ENCODE measurements around the gene TRIM40.
"Not testable (repeated sequence)": the region's sequence is repeated elsewhere in the genome, so short reads cannot be mapped to it uniquely, and the experiment has no call there.

Gene TRIM40

DNA sequence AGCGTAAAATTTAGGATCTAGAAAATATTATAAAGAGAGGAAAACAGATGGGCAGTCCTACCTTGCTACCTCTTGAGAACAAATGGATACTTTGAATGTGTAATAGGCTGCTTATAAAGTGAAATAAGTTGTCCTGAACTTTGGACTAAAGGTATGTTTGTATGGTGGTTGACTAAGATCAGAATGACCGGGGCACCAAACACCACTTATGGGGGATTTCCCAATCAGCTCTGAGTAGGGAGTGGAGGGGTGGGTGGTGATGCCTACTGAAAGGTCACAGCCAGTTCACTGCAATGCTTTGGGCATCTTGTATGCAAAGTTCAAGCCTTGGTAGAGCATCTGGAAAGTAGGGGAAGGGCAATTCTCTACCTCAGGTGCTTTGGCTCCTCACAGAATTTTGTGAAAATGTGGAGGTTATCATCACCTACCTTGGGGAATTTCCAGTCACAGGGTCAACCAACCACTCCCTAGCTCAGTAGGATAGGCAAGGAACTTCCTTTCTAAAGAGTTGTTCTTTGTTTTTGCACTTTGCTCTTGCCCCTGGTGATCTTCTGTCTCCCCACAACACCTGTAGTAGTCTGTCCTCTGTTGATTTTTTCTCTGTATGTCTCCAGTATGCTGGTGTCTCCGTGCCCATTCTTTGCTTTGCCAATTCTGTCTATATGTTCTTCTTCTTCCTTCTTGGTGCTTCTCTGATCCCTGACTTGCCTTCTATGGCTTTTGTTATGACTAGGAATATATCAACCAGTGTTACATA lies 22.8 kb upstream of the TRIM40 start, which contains the start of gene TRIM31:
TRIM31 (minus strand) TSS at position 88 of the 757 bp plus-strand sequence. CDS start 285 bp downstream, outside the sequence.
- DNase-seq (ENCODE audit: low read depth in 2 of 2): no peak

DNA sequence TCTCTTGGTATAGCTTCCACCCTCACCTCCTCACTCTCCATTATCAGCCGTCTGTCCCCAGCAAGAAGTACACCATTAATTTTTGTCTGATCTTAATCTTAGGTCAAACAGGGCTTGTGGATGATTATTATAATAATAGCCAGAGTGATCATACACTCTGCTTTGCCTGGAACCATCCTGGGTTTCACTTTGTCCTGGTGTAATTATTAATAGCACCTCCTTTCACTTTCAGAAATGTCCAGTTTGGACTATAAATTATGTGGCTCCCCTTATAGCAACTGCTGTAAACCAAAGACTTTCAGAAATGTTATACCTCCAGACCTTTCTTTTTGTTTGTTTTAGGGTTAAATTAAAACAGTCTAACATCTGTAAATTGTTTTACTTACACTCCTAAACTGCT lies 22.1 kb upstream of the TRIM40 start:
- no peak for DNase-seq (ENCODE audit: low read depth in 2 of 2)

DNA sequence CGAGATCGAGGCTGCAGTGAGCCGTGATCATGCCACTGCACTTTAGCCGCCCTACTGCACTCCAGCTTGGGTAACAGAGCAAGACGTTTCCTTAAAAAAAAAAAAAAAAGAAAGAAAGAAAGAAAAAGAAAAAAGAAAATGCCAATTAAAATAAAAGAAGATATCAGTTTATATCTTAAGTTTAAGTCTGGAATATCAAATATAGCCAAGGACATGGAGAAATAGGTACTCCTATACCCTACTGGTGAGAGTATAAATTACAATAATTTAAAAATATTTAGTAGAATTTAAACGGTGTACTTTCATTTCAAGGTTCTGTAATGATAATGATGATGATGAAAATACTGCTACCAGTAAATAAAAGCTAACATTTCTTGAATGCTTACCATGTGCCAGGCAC lies 19.2 kb upstream of the TRIM40 start:
- no peak for DNase-seq (ENCODE audit: low read depth in 2 of 2)

DNA sequence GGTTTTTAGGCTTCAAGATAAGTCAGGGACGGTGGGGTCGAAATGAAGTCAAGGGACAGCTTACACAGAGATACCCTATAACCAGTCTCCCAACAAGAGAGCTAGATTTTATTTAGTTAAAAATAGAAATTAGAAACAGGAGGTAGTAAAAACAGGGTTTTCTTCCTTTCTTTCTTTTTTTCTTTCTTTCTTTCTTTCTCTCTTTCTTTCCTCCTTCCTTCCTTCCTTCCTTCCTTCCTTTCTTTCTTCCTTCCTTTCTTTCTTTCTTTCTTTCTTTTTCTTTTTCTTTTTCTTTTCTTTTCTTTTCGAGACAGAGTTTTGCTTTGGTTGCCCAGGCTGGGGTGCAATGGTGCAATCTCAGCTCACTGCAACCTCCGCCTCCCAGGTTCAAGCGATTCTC lies 17.2 kb upstream of the TRIM40 start:
- DNase-seq (ENCODE audit: low read depth in 2 of 2): not testable (repeated sequence)

DNA sequence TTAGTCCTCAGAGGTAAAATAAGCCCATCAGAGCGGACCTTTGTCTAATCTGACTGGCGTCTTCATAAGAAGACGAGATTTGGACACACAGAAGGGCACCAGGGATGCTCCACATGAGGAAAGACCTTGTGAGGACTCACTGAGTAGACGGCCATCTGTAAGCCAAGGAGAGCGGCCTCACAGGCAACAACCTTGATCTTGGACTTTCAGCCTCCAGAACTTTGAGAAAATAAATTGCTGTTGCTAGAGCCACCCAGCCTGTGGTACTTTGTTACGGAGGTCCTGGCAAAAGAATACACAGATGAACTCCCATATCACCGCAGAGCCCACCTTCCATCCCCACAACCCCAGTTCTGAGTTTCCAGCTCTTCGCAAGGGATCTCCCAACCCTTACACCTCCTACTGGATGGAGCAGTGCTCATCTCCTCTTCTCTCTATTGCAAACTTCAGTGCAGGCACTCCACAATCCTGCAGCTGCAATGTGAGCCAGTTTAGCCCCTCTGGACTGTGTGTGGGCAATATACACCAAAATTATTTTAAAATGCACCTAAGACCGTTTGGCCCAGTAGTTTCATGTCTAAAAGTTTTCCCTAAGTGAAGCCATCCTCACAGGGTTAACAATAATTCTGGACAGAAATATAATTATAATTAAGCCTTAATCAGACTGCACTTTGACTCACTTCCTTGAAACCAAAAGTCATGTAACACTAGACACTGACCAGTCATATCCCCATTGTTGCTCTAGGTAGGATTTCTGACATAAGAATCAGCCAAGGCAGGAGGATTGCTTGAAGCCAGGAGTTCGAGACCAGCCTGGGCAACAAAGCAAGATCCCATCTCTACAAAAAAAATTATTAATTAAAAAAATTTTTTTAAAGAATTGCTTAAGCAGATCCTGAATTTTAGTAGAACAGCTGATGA lies 14.2 kb upstream of the TRIM40 start:
- no peak for DNase-seq (ENCODE audit: low read depth in 2 of 2)

DNA sequence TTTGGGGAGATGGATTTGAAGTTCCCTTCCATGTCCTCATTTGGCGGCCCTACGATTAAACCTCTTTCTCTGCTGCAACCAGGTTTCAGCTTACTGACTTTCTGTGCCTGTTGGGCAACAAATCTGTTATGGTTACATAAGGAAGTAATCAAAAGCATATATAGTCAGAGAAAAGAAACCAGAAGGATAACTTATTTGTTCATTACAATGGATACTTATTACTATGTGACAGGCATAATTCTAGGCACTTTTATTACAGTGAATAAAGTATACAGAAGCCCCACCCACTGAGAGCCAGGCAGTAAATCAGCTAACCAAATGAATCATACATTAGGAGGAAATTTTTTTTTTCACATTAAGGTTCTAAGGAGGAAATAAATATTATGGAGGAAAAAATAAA lies 13.4 kb upstream of the TRIM40 start:
- DNase-seq (ENCODE audit: low read depth in 2 of 2): no peak

DNA sequence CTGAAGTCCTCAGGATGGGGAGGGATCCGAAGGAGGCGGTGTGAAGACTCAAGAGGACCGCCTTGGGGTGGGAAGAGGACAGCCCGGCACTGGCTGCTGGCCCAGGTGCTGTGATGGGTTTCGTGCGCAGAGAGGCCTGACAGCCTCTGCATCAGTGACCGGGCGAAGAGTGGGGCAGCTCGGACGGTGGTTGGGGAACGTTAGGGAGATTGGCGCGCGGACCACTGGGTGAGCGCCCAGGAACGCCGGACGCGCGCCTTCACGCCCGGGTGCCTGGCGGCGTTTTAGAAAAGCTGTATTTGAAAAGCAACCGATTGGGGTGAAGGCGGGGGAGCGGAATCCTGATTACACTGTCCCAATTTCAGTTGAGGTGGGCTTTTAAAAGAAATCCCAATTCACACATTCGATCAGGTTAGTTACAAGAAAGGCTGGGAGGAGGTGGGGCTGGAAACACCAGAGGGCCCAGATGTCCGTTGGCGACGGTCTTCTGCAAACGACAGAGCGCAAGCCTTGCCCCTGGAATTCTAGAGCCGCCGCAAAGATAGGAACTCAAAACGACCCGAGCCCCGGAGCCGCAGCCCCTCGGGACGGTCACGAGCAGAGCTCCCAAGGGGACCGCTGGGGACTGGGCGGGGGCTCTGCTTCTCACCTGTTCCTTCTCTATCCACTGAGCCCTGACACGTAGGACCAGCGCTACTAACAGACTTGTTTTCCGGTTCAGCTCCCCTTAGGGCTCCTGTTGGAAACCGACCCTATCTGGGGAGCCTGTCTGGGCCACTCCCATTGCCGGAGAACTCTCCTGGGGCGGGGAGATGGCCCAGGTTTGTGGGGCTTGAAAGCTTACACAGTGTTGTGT lies 8.5 kb upstream of the TRIM40 start:
- no peak for DNase-seq (ENCODE audit: low read depth in 2 of 2)

DNA sequence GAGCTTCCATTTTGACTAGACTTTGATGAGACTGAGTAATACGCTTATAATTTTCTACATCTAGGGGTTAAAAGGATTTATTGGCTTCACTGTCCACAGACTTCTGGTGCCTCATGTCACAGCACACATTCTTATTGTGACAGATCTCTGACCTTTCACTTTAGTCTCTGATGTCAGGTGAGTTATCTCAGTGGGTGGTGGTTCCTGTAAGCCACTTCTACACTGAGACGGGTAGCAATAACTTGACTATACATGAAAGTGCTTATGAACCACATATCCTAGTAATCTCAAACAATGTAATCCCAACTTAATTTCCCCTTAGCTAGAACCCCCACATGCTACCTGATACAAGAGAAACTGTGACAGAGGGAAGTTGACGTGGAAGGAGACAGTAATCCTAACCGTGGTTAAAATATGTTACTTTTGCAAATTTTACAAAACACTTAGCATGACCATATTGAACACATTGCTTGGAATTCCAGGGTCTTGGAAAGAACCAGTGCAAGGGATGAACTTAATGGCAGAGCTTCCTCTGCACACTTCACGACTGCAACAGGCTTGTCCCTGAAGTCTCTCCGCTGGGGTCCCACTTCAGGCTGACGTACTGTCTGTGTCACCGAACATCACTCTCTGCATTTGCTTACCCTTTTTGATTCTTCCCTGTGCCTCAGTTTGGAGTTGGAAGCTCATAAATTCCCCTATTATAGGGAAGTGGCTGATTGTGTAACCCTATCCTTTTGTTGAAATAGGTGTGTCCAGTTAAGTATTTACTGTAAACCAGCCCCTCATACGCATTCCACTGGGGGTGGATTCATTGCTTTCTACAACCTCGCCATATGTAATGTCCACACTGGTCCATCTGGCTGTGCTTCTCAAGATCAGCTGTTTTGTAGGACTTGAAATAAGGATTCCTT lies 6.4 kb upstream of the TRIM40 start:
- DNase-seq (ENCODE audit: low read depth in 2 of 2): no peak

DNA sequence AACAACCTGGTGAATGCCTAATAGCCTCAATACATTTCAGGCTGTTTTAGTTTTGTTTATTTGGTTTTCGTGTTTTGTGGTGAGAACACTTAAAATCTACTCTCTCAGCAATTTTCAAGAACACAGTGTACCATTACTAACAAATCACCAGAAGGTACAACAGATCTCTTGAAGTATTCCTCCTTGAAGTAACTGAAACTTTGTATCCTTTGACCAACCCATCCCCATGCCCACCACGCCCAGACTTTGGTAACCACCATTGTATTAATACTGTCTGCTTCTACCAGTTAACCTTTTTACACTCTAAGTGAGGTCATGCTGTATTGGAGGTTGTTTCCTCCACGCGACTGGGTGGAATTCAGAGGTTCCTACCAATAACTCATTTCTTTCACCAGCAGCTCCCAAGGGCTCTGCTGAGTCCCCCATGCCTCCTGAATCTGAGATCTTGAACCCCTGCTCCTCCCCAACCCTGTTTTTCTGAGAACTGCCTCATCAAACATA lies 5.7 kb upstream of the TRIM40 start:
- no peak for DNase-seq (ENCODE audit: low read depth in 2 of 2)

DNA sequence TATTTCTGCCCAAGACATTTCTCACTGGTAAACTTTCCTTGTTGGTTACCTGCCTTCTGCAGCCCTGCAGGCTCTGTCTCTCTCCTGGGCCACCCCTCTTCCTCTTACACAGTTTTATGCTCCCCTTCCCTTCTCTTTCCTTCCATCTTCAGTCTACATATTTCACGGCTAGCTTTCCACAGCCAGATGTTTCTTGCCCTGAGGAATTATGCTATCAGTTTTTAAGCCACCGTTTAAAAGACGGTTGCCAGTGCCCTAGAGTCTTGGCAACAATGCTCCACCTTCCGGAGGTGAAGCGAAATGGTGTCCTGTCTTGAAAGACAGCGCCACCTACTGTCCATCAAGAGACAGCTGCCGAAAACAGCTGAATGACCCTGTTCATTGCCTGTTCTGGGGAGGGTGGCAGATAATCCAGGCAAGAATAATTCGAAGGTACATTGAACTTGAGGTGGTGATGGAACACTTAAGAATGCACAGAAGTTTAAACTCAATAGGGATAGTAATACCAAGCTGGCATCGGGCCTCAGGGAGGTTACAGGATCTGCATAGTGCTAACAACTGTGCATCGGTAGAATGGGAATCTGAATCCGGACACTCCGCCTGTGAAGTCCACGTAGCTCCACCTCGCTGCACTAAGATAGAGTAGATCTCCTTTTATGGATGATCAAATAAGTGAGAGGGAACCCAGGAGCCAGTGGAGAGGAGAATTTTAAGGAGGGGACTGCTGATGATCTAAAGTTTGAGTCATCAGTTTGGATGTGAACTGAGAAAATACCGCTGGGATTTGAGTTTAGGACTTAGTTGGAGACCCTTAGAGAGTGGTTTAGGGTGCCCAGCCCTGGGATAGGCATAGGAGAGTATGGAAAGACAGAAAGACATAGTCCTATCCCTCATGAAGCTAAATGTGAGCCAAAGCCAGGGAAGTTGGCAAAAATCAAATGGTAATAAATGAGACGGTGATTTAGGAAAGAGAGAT lies 4.8 kb upstream of the TRIM40 start:
- DNase-seq (ENCODE audit: low read depth in 2 of 2): peak; percentile 33 to 41

DNA sequence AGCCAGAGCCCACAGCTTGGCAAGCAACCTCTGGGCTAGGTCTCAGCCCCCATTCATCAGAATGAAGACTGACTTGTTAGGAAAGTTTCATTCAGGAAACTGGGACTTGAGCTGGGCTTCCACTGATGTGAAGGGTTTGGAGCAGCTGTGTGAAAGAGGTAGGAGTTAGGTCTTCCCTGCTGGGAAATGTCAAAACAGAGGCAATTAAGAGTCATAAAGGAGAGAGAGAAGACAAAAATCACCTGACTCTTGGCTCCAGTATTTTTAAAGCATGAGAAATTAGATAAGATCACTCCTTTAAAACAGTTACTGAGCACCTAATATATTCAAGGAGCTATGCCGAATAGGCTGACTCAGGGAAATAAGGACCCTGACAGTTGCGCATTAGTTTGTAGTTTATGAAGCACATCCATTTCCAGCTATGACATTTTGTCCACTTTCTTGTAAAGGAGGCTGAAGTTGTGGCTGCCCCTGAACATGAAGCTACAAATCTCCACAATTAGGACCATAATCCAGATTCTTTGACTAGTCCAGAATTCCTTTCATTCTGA lies 3.9 kb upstream of the TRIM40 start:
- DNase-seq (ENCODE audit: low read depth in 2 of 2): no peak

DNA sequence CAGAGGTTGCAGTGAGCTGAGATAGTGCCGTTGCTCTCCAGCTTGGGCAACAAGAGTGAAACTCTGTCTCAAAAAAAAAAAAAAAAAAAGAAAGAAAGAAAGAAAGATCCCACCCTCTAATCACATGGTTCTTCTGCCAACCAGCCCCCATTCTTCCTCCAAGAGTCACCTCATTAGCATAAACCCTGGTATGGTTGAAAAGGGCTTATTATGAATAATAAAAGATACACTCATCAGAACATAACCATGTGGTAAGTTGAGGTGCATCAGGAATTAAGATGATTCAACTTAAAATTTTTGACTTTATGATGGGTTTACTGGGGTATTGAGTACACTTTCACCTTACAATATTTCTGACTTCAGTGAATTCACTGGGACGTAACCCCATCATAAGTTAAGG lies 793 bp upstream of the TRIM40 start:
- DNase-seq (ENCODE audit: low read depth in 2 of 2): no peak

DNA sequence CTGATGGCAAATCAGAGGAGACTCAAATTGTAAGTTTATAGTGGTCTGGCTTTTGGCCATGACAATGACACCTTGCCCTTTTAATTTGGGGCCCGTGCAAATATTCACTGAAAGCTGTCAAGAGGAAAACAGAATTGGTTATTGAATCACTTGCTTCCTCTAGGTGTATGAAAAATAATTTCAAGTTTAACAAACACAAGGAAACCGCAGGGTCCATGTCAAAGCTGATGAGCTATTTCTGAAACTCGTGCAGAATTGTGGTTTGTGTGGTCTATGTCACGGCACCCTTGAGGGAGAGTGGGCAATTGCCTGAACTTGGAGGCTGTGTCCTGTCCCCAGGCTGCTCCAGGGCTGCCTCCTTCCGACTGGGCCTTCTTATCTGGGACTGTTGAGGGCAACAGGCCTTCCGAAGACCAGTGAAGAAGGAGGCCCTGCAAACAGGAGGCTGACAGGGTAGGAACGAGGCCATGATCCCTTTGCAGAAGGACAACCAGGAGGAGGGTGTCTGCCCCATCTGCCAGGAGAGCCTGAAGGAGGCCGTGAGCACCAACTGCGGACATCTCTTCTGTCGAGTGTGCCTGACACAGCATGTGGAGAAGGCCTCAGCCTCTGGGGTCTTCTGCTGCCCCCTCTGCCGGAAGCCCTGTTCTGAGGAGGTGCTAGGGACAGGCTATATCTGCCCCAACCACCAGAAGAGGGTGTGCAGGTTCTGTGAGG lies 788 bp downstream of the TRIM40 start:
- no peak for DNase-seq (ENCODE audit: low read depth in 2 of 2)

DNA sequence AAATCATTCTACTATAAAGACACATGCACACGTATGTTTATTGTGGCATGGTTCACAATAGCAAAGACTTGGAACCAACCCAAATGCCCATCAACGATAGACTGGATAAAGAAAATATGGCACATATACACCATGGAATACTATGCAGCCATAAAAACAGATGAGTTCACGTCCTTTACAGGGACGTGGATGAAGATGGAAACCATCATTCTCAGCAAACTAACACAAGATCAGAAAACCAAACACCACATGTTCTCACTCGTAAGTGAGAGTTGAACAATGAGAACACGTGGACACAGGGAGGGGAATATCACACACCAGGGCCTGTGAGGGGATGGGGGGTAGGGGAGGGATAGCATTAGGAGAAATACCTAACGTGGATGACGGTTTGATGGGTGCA lies 4.3 kb downstream of the TRIM40 start:
- not testable (repeated sequence) for DNase-seq (ENCODE audit: low read depth in 2 of 2)

DNA sequence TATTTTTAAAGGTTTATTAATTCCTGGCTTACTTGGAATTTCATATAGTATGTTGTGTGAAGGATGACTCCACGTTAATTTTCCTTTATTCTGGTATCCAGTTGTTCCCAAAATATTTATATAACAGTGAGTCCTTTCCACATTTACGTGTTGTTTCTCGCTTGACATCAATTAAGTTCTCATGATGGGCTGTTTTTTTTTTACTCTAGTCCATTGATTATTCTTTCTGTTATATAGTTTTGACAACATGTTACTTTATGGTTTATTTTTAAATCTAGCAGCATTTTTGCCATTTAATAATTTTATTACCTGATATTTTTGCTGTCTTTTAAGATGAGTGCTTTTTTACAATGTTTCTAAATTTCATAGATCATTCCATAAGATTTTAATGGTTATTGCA lies 6.7 kb downstream of the TRIM40 start:
- DNase-seq (ENCODE audit: low read depth in 2 of 2): no peak

DNA sequence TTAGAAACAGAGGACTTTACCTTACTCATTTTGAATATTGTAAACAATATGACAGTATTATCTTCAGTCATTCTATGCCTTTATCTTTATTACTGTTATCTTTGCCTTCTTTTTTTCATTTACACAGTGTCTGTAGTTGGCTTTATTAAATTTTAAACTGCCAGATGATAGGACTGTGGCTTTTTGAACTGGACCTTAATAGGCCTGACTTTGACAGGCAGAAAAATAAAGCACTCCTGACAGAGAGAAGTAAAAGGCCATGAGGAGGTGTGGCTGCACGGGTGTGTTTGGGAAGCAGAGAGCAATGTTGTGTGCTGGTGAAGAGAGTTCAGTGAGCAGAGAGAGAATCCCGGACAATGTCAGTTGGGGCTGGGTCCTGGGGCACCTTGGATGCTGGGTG lies 7.8 kb downstream of the TRIM40 start:
- DNase-seq (ENCODE audit: low read depth in 2 of 2): no peak

DNA sequence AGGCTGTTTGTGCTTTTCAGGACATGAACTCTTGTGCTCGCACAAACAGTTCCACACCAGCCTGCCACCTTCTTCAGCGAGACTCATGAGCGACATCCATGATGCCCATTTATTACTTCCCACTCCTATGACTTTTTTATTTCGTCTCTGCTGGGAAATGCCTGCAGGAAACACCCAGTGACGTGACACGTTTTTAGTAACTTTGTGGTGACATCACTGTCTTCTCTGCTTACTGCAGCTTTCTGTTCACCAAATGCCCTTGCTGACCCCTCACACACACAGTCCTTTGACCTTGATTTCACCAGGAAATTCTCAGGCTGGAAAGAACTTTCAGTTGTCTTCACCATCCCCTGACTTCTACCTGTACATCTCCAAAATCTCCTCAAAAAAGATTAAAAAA lies 8.9 kb downstream of the TRIM40 start:
- no peak for DNase-seq (ENCODE audit: low read depth in 2 of 2)

DNA sequence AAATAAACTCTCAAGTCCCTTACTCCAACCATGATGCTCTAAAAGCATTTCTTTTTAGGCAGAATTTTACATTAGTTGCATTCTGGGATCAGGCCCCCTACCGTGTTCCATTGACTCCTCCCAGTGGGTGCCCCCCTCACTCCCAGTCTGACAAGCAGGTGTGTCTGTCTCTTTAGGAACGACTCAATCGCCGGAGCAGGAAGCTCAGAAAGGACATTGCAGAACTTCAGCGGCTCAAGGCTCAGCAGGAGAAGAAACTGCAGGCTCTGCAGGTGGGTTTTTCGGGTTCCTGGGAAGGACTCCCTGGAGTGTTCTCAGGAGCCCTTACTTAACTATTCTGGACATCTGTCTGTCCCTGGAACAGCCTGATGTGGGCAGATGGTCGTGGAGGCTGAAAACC lies 9.9 kb downstream of the TRIM40 start:
- no peak for DNase-seq (ENCODE audit: low read depth in 2 of 2)

DNA sequence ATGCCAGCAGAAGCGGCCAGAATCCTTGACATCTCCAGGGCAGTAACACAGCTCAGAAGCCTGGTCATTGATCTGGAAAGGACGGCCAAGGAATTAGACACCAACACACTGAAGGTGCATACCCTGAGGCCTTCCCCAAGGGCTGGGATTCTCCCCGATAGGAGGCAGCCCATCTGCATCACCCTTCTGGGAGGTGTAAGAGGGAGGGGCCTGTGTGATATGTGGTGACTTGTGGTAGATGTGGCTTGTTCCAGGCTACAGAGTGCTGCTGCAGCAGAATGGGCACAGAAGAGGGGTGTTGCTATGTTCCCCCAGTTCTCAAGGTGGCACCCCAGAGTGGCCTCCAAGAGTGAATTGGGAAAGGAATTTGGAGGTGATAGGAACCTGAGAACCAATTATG lies 11.2 kb downstream of the TRIM40 start:
- no peak for DNase-seq (ENCODE audit: low read depth in 2 of 2)

Measured in stimulated activated CD4-positive, alpha-beta T cell treated with anti-CD3 and anti-CD28 coated beads, Interleukin-1b, Interleukin-23, amount 100 ng/mL, for 1 hour (primary cell).